GM12878 (cell line): Measurements from ENCODE around the gene EHBP1L1. TPM values are rescaled to one million over a fixed set of nuclear protein-coding genes. Genes with fewer than 3 reads are reported as not detected.

Experiments
- ATAC-seq: fragments of 200-7000 bp; cut with Tn5 transposase; 3 replicates; pipeline ENCODE4 v1.9.1; 2020; ENCODE audit warnings: mild to moderate bottlenecking, moderate library complexity
- BruUV-seq: library from RNA; stranded (reverse); fragments of 400-500 nt; replicated peaks from 2 replicates; lab custom pipeline; 2021; lab: Mats Ljungman, UMichigan
- CTCF ChIA-PET: fragments of 300-600 bp; sonication (Branson Sonifier 250); formaldehyde crosslinking; extraction: SDS; loops from one replicate; lab custom pipeline; 2021; ENCODE audit warnings: inconsistent platforms; lab: Yijun Ruan, JAX
- POLR2A ChIA-PET: fragments of 350-600 bp; formaldehyde crosslinking; extraction: SDS; loops from one replicate; lab custom pipeline; 2021; ENCODE audit warnings: inconsistent platforms; lab: Charles Lee
- RAD21 ChIA-PET: fragments of 300-600 bp; sonication (Branson Sonifier 250); formaldehyde crosslinking; loops from one replicate; lab custom pipeline; 2023; ENCODE audit warnings: antibody characterized with exemption; ENCODE audit not compliant: unreplicated experiment; lab: Charles Lee
- SMC1A ChIA-PET: fragments of 300-600 bp; sonication (Branson Sonifier 250); formaldehyde crosslinking; loops from one replicate; lab custom pipeline; 2023; ENCODE audit not compliant: unreplicated experiment, uncharacterized antibody; lab: Charles Lee
- DNase-seq: peaks from one replicate; pipeline ENCODE4 v3.0.0-alpha.2; 2011; ENCODE audit warnings: low read depth, low spot score
- FAIRE-seq: peaks from 3 replicates; lab custom pipeline; 2011; peaks lifted over from hg19 to GRCh38; lab: Jason Lieb, UNC
- H2AFZ ChIP-seq: 2 replicates; pipeline ENCODE4 v1.6.0; 2011; ENCODE audit warnings: low read depth, low read length, control low read depth; ENCODE audit not compliant: control insufficient read depth
- H3K27ac ChIP-seq: 2 replicates; pipeline ENCODE4 v1.5.1; 2011; ENCODE audit warnings: control low read depth; ENCODE audit not compliant: control insufficient read depth, insufficient read depth
- H3K27me3 ChIP-seq, 2 experiments: replicated peaks in 1 of 2; 2 replicates each; pipeline versions ENCODE4 v1.6.0 to v1.6.1; 2011; ENCODE audit warnings: low read length in 1 of 2; ENCODE audit not compliant: control insufficient read depth in 2 of 2, insufficient read depth in 2 of 2
- H3K36me3 ChIP-seq, 2 experiments: 2 replicates each; pipeline ENCODE4 v1.5.1; 2011; ENCODE audit warnings: low read length in 1 of 2; ENCODE audit not compliant: control insufficient read depth in 2 of 2, insufficient read depth in 2 of 2
- H3K4me1 ChIP-seq: 2 replicates; pipeline ENCODE4 v1.6.1; 2011; ENCODE audit warnings: mild to moderate bottlenecking, low read length, moderate library complexity, mixed read lengths; ENCODE audit not compliant: control insufficient read depth, insufficient read depth
- H3K4me2 ChIP-seq: 2 replicates; pipeline ENCODE4 v1.6.0; 2011; ENCODE audit warnings: control low read depth; ENCODE audit not compliant: control insufficient read depth, insufficient read depth
- H3K4me3 ChIP-seq: fragments of 200-600 bp; sonication (generic); 2 replicates; pipeline ENCODE4 v1.5.1; 2016
- H3K79me2 ChIP-seq: 2 replicates; pipeline ENCODE4 v1.6.0; 2011; ENCODE audit warnings: low read length; ENCODE audit not compliant: control insufficient read depth, insufficient read depth
- H3K9ac ChIP-seq: 2 replicates; pipeline ENCODE4 v1.8.0; 2011; ENCODE audit warnings: low read length, control low read depth, mixed read lengths; ENCODE audit not compliant: control insufficient read depth, insufficient read depth
- H3K9me3 ChIP-seq: replicated peaks from 3 replicates; pipeline ENCODE4 v1.5.1; 2011; ENCODE audit warnings: mild to moderate bottlenecking, low read length; ENCODE audit not compliant: control insufficient read depth, insufficient read depth
- H4K20me1 ChIP-seq: 2 replicates; pipeline ENCODE4 v1.6.0; 2011; ENCODE audit not compliant: control insufficient read depth, insufficient read depth
- E2F8 ChIP-seq: fragments of 450-650 bp; IDR thresholded peaks from 2 replicates; pipeline ENCODE4 v1.6.1; 2018; ENCODE audit warnings: mild to moderate bottlenecking, low read depth, moderate library complexity; ENCODE audit not compliant: partially characterized antibody
- ELK1 ChIP-seq: IDR thresholded peaks from 2 replicates; pipeline ENCODE4 v1.6.1; 2012; ENCODE audit warnings: low read depth, low read length, improper control_type of control experiment
- HDGF ChIP-seq: fragments of 450-650 bp; IDR thresholded peaks from 2 replicates; pipeline ENCODE4 v1.6.1; 2016; ENCODE audit warnings: antibody characterized with exemption
- IKZF2 ChIP-seq, 2 experiments: fragments of 450-650 bp; IDR thresholded peaks; 2 replicates each; pipeline ENCODE4 v1.6.1; 2017; ENCODE audit warnings: mild to moderate bottlenecking in 2 of 2, moderate library complexity in 2 of 2
- KDM1A ChIP-seq: fragments of 200-600 bp; sonication (generic); IDR thresholded peaks from 2 replicates; pipeline ENCODE4 v1.6.1; 2016; ENCODE audit warnings: borderline replicate concordance
- MYC ChIP-seq: IDR thresholded peaks from 2 replicates; pipeline ENCODE4 v1.6.1; 2011; ENCODE audit warnings: mild to moderate bottlenecking, low read length, moderate library complexity, inconsistent platforms; ENCODE audit not compliant: insufficient read depth, insufficient replicate concordance, insufficient read length, severe bottlenecking
- NFIC ChIP-seq: IDR thresholded peaks from 2 replicates; pipeline ENCODE4 v1.6.1; 2012; ENCODE audit warnings: low read depth, mild to moderate bottlenecking, inconsistent platforms, low read length, moderate library complexity
- PAX5 ChIP-seq: IDR thresholded peaks from 2 replicates; pipeline ENCODE4 v1.6.1; 2011; ENCODE audit warnings: low read depth, low read length, borderline replicate concordance
- POLR2AphosphoS2 ChIP-seq: IDR thresholded peaks from 2 replicates; pipeline ENCODE4 v1.6.1; 2011; ENCODE audit warnings: low read depth, mild to moderate bottlenecking, low read length, improper control_type of control experiment, moderate library complexity
- RCOR1 ChIP-seq: conservative IDR thresholded peaks from 2 replicates; pipeline ENCODE4 v1.6.1; 2012; ENCODE audit warnings: low read depth, low read length, improper control_type of control experiment
- SMC3 ChIP-seq: IDR thresholded peaks from 2 replicates; pipeline ENCODE4 v1.6.1; 2011; ENCODE audit warnings: low read length, improper control_type of control experiment, borderline replicate concordance
- STAT1 ChIP-seq: fragments of 450-650 bp; conservative IDR thresholded peaks from 2 replicates; pipeline ENCODE4 v1.6.1; 2014; ENCODE audit warnings: antibody characterized with exemption, mild to moderate bottlenecking
- USF2 ChIP-seq: IDR thresholded peaks from 2 replicates; pipeline ENCODE4 v1.6.1; 2011; ENCODE audit warnings: low read depth, low read length, improper control_type of control experiment, borderline replicate concordance
- ZBTB11 ChIP-seq: fragments of 450-650 bp; formaldehyde crosslinking; IDR thresholded peaks from 2 replicates; pipeline ENCODE4 v1.5.0; 2022; ENCODE audit warnings: mild to moderate bottlenecking, missing genetic modification characterization
- WGBS: methylation state at CpG from one replicate; pipeline ENCODE4 v1.1.6; 2016; ENCODE audit warnings: low lambda C conversion rate; ENCODE audit not compliant: insufficient replicate concordance, insufficient coverage; ENCODE audit errors: missing lambda C conversion rate; 5-methylcytosine and 5-hydroxymethylcytosine counted together
- in situ Hi-C: fragments of 300-500 bp; cut with MboI; formaldehyde crosslinking; loops from 9 replicates; pipeline ENCODE4 v1.14.3; 2018; ENCODE audit warnings: mixed read lengths
- intact Hi-C: fragments of 100-400 bp; cut with micrococcal nuclease; formaldehyde crosslinking; loops from one replicate; pipeline ENCODE4 v1.14.2; 2022; ENCODE audit not compliant: unreplicated experiment
- polyA plus RNA-seq, 11 experiments: library from polyadenylated mRNA; depleted of rRNA in 4 of 11; unstranded in 6 of 11; stranded (reverse) in 5 of 11; fragments of >200 nt; fragmentation: Nextera tagmentation in 4 of 11; fragmentation: Illumina TruSeq in 1 of 11; extraction: Ambion mirVana in 4 of 11; extraction: Trizol in 1 of 11; gene quantifications; 1 replicate in 1 of 11; 2 replicates in 10 of 11; pipeline versions ENCODE4 v1.2.1 to v1.2.3, GENCODE V29; 2011 to 2016; ENCODE audit warnings: inconsistent platforms in 2 of 11, missing spikeins in 2 of 11, low read depth in 1 of 11
- total RNA-seq, 4 experiments: library from RNA; depleted of rRNA in 3 of 4; stranded (reverse); fragments of >200 nt in 3 of 4; fragmentation: Illumina TruSeq in 1 of 4; extraction: Trizol in 1 of 4; gene quantifications; 2 replicates each; pipeline versions ENCODE4 v1.2.1 to v1.2.3, GENCODE V29; 2013 to 2021

Gene EHBP1L1
- total and polyA plus RNA-seq, 10 of the 15 experiments (the other 5 are each of a cell fraction or from before 2014, with no cell fraction given) = 0.06 to 99.4 (median 32.7) TPM

- no peaks in the 10 kb centered on the region for H3K36me3 ChIP-seq
- RAD21 ChIA-PET = interaction anchor here (1.7 to 2.9 kb wide), 2 partner anchors 12 to 13 kb away, joined by 4 to 19 read pairs; no protein-coding TSS in a partner anchor
- H3K9ac ChIP-seq = no peak overlapping the region
- ATAC-seq (no peak), FAIRE-seq (no peak), DNase-seq (no peak)
- H3K79me2 ChIP-seq = no peaks in the 10 kb centered on the region
- no peak overlapping the region for H3K27ac ChIP-seq
- H3K9me3 ChIP-seq = no peaks in the 10 kb centered on the region
- H3K27me3 ChIP-seq = no peaks in the 10 kb centered on the region; a peak in 1 of 4 replicates
- 38% methylated on average over 8 of the region's 9 CpGs for WGBS
- peaks cover 14% of the 10 kb centered on the region for H3K4me1 ChIP-seq
- H2AFZ ChIP-seq = no peak overlapping the region
- in situ Hi-C loops = no loop called here
- no peaks in the 10 kb centered on the region for H4K20me1 ChIP-seq
- CTCF ChIA-PET = interaction anchor here (0.7 to 4.7 kb wide), 7 partner anchors 9 to 220 kb away, joined by 3 to 29 read pairs (median 4); no protein-coding TSS in a partner anchor
- intact Hi-C loops = no loop called here
- BruUV-seq = no TSS peak
- SMC1A ChIA-PET = interaction anchor here (0.7 to 2.8 kb wide), 2 partner anchors 12 to 174 kb away, joined by 3 to 11 read pairs; no protein-coding TSS in a partner anchor
- TF ChIP-seq E2F8 (no peak), ZBTB11 (CRISPR knock-in tag) (no peak), POLR2AphosphoS2 (no peak), PAX5 (no peak), USF2 (no peak), STAT1 (no peak), IKZF2 (IDR thresholded peaks at IDR 0.05) (no peak), RCOR1 (no peak), HDGF (no peak), MYC (no peak), SMC3 (no peak), KDM1A (no peak), ELK1 (no peak), NFIC (no peak)
- H3K4me2 ChIP-seq = no peak overlapping the region
- POLR2A ChIA-PET = interaction anchor here (1.2 kb wide), 1 partner anchor 12 kb away, joined by 3 read pairs; no protein-coding TSS in a partner anchor
- H3K4me3 ChIP-seq = no peak overlapping the region
These were observed 23.4 kb upstream of the EHBP1L1 start for GRCh38 chr11:65552388-65552951.
